Caki2 (cell line): ENCODE data around the gene CDKN2A. TPM values are rescaled to one million over a fixed set of nuclear protein-coding genes. Genes with fewer than 3 reads are reported as not detected.

Source experiments
- total RNA-seq: library from RNA; depleted of rRNA; stranded (reverse); fragments of >200 nt; shearing (Covaris generic); gene quantifications from 2 replicates; pipeline ENCODE4 v1.2.3, GENCODE V29; 2014; ENCODE audit warnings: low replicate concordance; rRNA removed

Gene CDKN2A
- total RNA-seq, 1 experiment from 2014 or later, result not detected

Other genes starting within 250 kb of the CDKN2A start
- gene MTAP, start 191.8 kb downstream of the CDKN2A start, total RNA-seq, result 25.4 and 30.5 TPM in 2 replicates
- not detected in 2 replicates for gene CDKN2B-AS1, start 399 bp upstream of the CDKN2A start, total RNA-seq
- gene CDKN2B, start 14.9 kb upstream of the CDKN2A start, total RNA-seq, result not detected in 2 replicates